B cell (primary cell): Measurements from ENCODE around the gene SH3RF3. TPM values are rescaled to one million over a fixed set of nuclear protein-coding genes. Genes with fewer than 3 reads are reported as not detected.

Experiments
- ATAC-seq: fragments of 200-7000 bp; cut with Tn5 transposase; one replicate; pipeline ENCODE4 v1.10.0; 2021; ENCODE audit warnings: low read depth, mild to moderate bottlenecking, moderate number of reproducible peaks, moderate library complexity
- CTCF ChIA-PET: fragments of 350-600 bp; sonication (Branson Sonifier 250); formaldehyde crosslinking; loops from one replicate; lab custom pipeline; 2021; ENCODE audit warnings: antibody characterized with exemption, inconsistent platforms; lab: Charles Lee
- POLR2A ChIA-PET: fragments of 350-600 bp; sonication (Branson Sonifier 250); formaldehyde crosslinking; loops from one replicate; lab custom pipeline; 2021; ENCODE audit warnings: antibody characterized with exemption; lab: Charles Lee
- DNase-seq: peaks from one replicate; pipeline ENCODE4 v3.0.0; 2013
- H2AFZ ChIP-seq: 2 replicates; pipeline ENCODE4 v1.6.1; 2012; ENCODE audit warnings: mild to moderate bottlenecking, low read depth, low read length; ENCODE audit not compliant: insufficient read depth, poor library complexity, severe bottlenecking
- H3K27ac ChIP-seq, 2 donors: 1 replicate in 1 of 2; 2 replicates in 1 of 2; pipeline ENCODE4 v1.5.1; 2012 to 2013; ENCODE audit warnings: low read length in 2 of 2, mild to moderate bottlenecking in 2 of 2, moderate library complexity in 1 of 2
- H3K27me3 ChIP-seq, 4 experiments: fragments of 200-600 bp in 1 of 4; sonication (generic) in 1 of 4; replicated peaks in 1 of 4; 1 replicate in 2 of 4; 2 replicates in 2 of 4; pipeline versions ENCODE4 v1.6.1 to v1.7.0; 2013 to 2016; ENCODE audit warnings: low read length in 3 of 4, mild to moderate bottlenecking in 2 of 4, mixed read lengths in 1 of 4, moderate library complexity in 1 of 4; ENCODE audit not compliant: insufficient read depth in 4 of 4, control insufficient read depth in 3 of 4; ENCODE audit errors: control extremely low read depth in 1 of 4
- H3K36me3 ChIP-seq, 2 experiments: replicated peaks in 1 of 2; 1 replicate in 1 of 2; 2 replicates in 1 of 2; pipeline versions ENCODE4 v1.6.1 to v1.7.1; 2013; ENCODE audit warnings: low read length in 1 of 2; ENCODE audit not compliant: insufficient read depth in 2 of 2, control insufficient read depth in 1 of 2; ENCODE audit errors: control extremely low read depth in 1 of 2, extremely low read depth in 1 of 2
- H3K4me1 ChIP-seq, 2 donors: fragments of 200-600 bp in 1 of 2; sonication (generic) in 1 of 2; 1 replicate in 1 of 2; 2 replicates in 1 of 2; pipeline versions ENCODE4 v1.5.1 to v1.6.1; 2013 to 2017; ENCODE audit warnings: low read length in 2 of 2; ENCODE audit not compliant: control insufficient read depth in 2 of 2, insufficient read depth in 2 of 2
- H3K4me2 ChIP-seq: replicated peaks from 2 replicates; pipeline ENCODE3; 2012; ENCODE audit warnings: mild to moderate bottlenecking, low read depth, low read length; ENCODE audit not compliant: poor library complexity, severe bottlenecking
- H3K4me3 ChIP-seq, 5 experiments: fragments of 200-600 bp in 1 of 5; sonication (generic) in 1 of 5; 1 replicate in 3 of 5; 2 replicates in 2 of 5; pipeline versions ENCODE4 v1.5.1 to v1.7.0; 2011 to 2016; ENCODE audit warnings: low read length in 4 of 5, mild to moderate bottlenecking in 4 of 5, low read depth in 2 of 5, control low read depth in 1 of 5, moderate library complexity in 1 of 5; ENCODE audit not compliant: insufficient read depth in 1 of 5; ENCODE audit errors: control extremely low read depth in 1 of 5, extremely low read depth in 1 of 5
- H3K79me2 ChIP-seq: fragments of 200-600 bp; sonication (generic); one replicate; pipeline ENCODE4 v1.6.0; 2016; ENCODE audit warnings: low read length; ENCODE audit not compliant: control insufficient read depth, insufficient read depth
- H3K9ac ChIP-seq: fragments of 200-600 bp; sonication (generic); 2 replicates; pipeline ENCODE4 v1.6.1; 2017; ENCODE audit warnings: mild to moderate bottlenecking, low read length, moderate library complexity
- H3K9me3 ChIP-seq, 3 donors: one replicate each; pipeline versions ENCODE4 v1.6.1 to v1.7.1; 2013; ENCODE audit warnings: low read length in 2 of 3; ENCODE audit not compliant: control insufficient read depth in 2 of 3, insufficient read depth in 1 of 3; ENCODE audit errors: control extremely low read depth in 1 of 3
- H4K20me1 ChIP-seq: 2 replicates; pipeline ENCODE4 v1.6.0; 2012; ENCODE audit warnings: mild to moderate bottlenecking, low read length; ENCODE audit not compliant: insufficient read depth, control insufficient read depth, poor library complexity, severe bottlenecking
- H3K27ac Mint-ChIP-seq: one replicate; pipeline ENCODE4 v1.8.0; 2021; ENCODE audit warnings: mixed read lengths
- H3K27me3 Mint-ChIP-seq: one replicate; pipeline ENCODE4 v1.8.0; 2021; ENCODE audit warnings: mixed read lengths
- H3K4me1 Mint-ChIP-seq: one replicate; pipeline ENCODE4 v1.8.0; 2021; ENCODE audit warnings: mixed read lengths
- H3K4me3 Mint-ChIP-seq: one replicate; pipeline ENCODE4 v1.8.0; 2021; ENCODE audit warnings: mixed read lengths
- H3K9me3 Mint-ChIP-seq: one replicate; pipeline ENCODE4 v1.8.0; 2022; ENCODE audit warnings: mixed read lengths; ENCODE audit not compliant: insufficient read depth
- EZH2 ChIP-seq: IDR thresholded peaks from 2 replicates; pipeline ENCODE4 v1.6.1; 2012; ENCODE audit warnings: borderline replicate concordance, low read depth, mild to moderate bottlenecking, moderate library complexity, low read length; ENCODE audit not compliant: insufficient read depth, poor library complexity, severe bottlenecking
- WGBS: methylation state at CpG from one replicate; pipeline ENCODE4 v1.1.5; 2013; ENCODE audit warnings: missing lambda C conversion rate; ENCODE audit not compliant: insufficient coverage; 5-methylcytosine and 5-hydroxymethylcytosine counted together
- intact Hi-C: fragments of 100-400 bp; cut with micrococcal nuclease; formaldehyde crosslinking; loops from one replicate; pipeline ENCODE4 v1.10.0; 2022
- polyA plus RNA-seq: library from polyadenylated mRNA; depleted of rRNA; stranded (reverse); fragments of >200 nt; gene quantifications from 2 replicates; pipeline ENCODE4 v1.2.3, GENCODE V29; 2012
- total RNA-seq, 2 donors: library from RNA; stranded (reverse); fragments of 120-200 nt in 1 of 2; gene quantifications; 1 replicate in 1 of 2; 2 replicates in 1 of 2; pipeline versions ENCODE4 v1.2.3 to v1.2.4, GENCODE V29; 2013 to 2022
- TF ChIP-seq, protein P1 (sequence below): fragments of 200-600 bp; IDR thresholded peaks from one replicate; pipeline ENCODE4 v1.8.0; 2022; ENCODE audit warnings: antibody characterized with exemption, mild to moderate bottlenecking

Gene SH3RF3
- total and polyA plus RNA-seq, 2 donors (not counting 1 experiment from before 2014, with no cell fraction given), result 0.07 to 1.2 TPM

DNA sequence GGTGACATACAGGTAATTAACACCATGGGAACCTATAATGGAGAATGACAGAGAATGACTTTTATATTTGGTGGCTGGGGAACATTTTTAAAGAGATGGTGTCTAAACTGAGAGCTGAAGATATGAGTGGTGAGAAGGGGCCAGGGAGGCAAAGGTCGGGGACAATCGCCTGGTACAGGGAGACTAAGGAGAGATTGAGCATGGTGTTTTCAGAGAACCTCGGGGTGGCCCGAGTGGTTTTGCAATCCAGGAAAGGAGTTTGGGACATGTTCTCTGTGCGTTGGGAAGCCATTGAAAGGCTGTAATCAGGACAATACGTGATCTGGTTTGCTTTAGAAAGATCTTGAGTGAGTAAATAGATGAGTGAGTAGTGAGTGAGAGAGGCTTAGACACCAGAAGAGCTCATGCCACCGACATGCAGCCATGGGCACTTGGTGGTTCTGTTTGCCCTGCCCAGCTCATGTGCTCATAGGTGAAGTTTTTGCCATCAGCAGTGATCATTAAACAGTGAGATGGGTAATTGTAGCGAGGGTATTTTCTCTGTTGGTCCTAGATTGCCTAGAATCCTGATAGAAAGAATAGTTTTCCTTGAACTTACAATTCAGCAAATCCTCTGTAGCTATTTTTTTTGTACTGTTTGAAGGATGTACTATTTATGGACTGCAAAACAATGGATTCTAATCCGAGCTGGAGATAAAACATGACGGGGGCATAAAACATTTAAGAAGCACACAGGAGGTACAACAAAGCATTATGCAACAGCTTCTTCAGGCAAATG lies 114.7 kb downstream of the SH3RF3 start:
- no peaks in the 10 kb centered on the region for H3K27me3 Mint-ChIP-seq
- Histone ChIP-seq H3K4me2 (no peak overlapping the region), H3K4me1 (peaks cover 8 to 18% of the 10 kb centered on the region in 2 donors), H3K27ac (no peak overlapping the region), H3K27me3 (no peaks in the 10 kb centered on the region), H3K4me3 (no peak overlapping the region), H3K9me3 (peaks cover 0 to 3% (median 0%) of the 10 kb centered on the region in 3 donors), H3K36me3 (no peaks in the 10 kb centered on the region), H3K9ac (no peak overlapping the region), H2AFZ (no peak overlapping the region), H3K79me2 (no peaks in the 10 kb centered on the region), H4K20me1 (no peaks in the 10 kb centered on the region)
- no peak overlapping the region for H3K4me3 Mint-ChIP-seq
- ChIA-PET CTCF (no interaction called here), POLR2A (no interaction called here)
- DNase-seq (no peak), ATAC-seq (no peak)
- no peak overlapping the region for H3K27ac Mint-ChIP-seq
- TF ChIP-seq EZH2, result no peak
- TF ChIP-seq, protein P1, sequence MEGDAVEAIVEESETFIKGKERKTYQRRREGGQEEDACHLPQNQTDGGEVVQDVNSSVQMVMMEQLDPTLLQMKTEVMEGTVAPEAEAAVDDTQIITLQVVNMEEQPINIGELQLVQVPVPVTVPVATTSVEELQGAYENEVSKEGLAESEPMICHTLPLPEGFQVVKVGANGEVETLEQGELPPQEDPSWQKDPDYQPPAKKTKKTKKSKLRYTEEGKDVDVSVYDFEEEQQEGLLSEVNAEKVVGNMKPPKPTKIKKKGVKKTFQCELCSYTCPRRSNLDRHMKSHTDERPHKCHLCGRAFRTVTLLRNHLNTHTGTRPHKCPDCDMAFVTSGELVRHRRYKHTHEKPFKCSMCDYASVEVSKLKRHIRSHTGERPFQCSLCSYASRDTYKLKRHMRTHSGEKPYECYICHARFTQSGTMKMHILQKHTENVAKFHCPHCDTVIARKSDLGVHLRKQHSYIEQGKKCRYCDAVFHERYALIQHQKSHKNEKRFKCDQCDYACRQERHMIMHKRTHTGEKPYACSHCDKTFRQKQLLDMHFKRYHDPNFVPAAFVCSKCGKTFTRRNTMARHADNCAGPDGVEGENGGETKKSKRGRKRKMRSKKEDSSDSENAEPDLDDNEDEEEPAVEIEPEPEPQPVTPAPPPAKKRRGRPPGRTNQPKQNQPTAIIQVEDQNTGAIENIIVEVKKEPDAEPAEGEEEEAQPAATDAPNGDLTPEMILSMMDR, result no peak
- intact Hi-C loops, result no loop called here
- H3K9me3 Mint-ChIP-seq, result no peaks in the 10 kb centered on the region
- 95% methylated on average over 7 of the region's 10 CpGs for WGBS
- H3K4me1 Mint-ChIP-seq, result peaks cover 29% of the 10 kb centered on the region

DNA sequence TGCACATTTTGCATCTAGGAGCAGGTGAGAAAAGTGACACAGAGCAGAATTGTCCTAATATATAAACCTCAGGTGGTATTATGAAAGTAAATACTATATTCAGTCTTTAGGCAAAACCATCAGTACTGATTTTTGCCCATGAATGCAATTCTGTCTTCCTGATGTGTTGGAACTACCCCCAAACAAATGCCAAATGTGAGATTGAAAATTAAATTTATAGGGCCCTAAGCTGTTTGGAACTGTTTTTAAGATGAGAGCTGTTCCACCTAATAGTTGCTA lies 115.2 kb downstream of the SH3RF3 start:
- intact Hi-C loops, result no loop called here
- no peak overlapping the region for H2AFZ ChIP-seq
- POLR2A ChIA-PET, result no interaction called here

More for the DNA sequence above, 115.2 kb downstream of the SH3RF3 start:
- Histone ChIP-seq H3K9ac (no peak overlapping the region), H3K36me3 (no peaks in the 10 kb centered on the region), H3K4me1 (peaks cover 3 to 13% of the 10 kb centered on the region in 2 donors), H3K4me2 (no peak overlapping the region), H3K27ac (no peak overlapping the region), H3K9me3 (peaks cover 0 to 3% (median 0%) of the 10 kb centered on the region in 3 donors), H3K4me3 (no peak overlapping the region), H3K79me2 (no peaks in the 10 kb centered on the region), H3K27me3 (no peaks in the 10 kb centered on the region), H4K20me1 (no peaks in the 10 kb centered on the region)
- Mint-ChIP-seq H3K4me1 (peaks cover 25% of the 10 kb centered on the region), H3K27ac (no peak overlapping the region), H3K4me3 (no peak overlapping the region), H3K27me3 (no peaks in the 10 kb centered on the region), H3K9me3 (no peaks in the 10 kb centered on the region)
- DNase-seq, result no peak
- ATAC-seq, result no peak
- TF ChIP-seq, protein P1, result no peak
- no peak for TF ChIP-seq EZH2
- CTCF ChIA-PET, result no interaction called here
